Measurements from ENCODE around the gene ACVR1. TPM values are rescaled to one million over a fixed set of nuclear protein-coding genes. Genes with fewer than 3 reads are reported as not detected.

Gene ACVR1
- total RNA-seq, 1 donor from 2014 or later, result 14.3 TPM

DNA sequence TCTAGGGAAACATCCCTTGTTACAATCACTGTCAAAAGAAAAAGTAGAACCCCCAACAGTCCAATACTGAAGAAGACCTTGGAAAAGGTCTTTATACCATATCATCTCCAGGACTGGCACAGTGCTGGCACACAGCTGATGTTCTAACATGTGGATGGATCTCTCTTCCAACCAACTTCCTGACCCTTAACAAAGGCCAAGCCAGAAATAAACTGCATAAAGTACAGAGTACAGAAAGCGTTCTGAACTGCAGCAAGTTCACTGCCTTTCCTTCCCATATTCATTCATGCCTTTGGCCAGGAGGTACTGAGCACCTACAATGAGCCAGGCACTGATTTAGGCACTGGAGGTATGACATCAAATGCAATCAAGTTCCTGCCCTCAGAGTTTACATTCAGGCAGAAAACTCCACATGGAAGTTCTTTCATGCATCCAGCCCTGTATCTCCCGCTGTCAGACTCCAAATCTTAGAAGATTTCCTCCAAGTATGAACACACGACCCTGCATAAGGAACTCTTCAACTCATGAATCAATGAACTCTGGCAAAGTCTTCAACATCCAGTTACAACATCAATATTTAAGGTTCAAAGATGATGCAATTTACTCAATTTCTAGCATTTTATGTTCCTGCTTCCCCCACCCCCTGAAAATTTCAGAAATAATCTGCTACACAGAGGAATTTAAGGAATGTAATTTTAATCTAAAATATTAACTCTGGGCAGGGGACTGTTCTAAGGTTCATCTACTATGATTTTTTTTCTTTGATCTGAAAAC lies 33.8 kb downstream of the ACVR1 start:
- DNase-seq (ENCODE audit: extremely low spot score, unreplicated experiment), result no peak
- Mint-ChIP-seq H3K4me1 (ENCODE audit: unreplicated experiment) (peaks cover 52% of the 10 kb centered on the region), H3K36me3 (peaks cover 10% of the 10 kb centered on the region), H3K27ac (no peak overlapping the region), H3K9me3 (no peaks in the 10 kb centered on the region), H3K4me3 (no peak overlapping the region), H3K27me3 (no peaks in the 10 kb centered on the region)
- TF ChIP-seq, protein P1, sequence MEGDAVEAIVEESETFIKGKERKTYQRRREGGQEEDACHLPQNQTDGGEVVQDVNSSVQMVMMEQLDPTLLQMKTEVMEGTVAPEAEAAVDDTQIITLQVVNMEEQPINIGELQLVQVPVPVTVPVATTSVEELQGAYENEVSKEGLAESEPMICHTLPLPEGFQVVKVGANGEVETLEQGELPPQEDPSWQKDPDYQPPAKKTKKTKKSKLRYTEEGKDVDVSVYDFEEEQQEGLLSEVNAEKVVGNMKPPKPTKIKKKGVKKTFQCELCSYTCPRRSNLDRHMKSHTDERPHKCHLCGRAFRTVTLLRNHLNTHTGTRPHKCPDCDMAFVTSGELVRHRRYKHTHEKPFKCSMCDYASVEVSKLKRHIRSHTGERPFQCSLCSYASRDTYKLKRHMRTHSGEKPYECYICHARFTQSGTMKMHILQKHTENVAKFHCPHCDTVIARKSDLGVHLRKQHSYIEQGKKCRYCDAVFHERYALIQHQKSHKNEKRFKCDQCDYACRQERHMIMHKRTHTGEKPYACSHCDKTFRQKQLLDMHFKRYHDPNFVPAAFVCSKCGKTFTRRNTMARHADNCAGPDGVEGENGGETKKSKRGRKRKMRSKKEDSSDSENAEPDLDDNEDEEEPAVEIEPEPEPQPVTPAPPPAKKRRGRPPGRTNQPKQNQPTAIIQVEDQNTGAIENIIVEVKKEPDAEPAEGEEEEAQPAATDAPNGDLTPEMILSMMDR (conservative IDR thresholded peaks at IDR 0.05), result no peak

DNA sequence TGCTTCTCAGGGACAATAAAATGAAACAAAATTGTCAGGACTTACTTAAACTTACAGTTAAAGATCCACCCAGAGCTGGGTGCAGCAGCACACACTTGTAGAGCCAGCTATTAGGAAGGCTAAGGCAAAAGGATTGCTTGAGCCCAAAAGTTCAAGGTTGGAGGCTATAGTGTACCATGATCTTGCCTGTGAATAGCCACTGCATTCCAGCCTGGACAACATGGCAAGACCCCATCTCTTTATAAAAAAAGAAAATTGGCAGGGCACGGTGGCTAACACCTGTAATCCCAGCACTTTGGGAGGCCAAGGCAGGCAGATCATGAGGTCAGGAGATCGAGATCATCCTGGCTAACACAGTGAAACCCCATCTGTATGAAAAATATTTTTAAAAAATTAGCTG lies 34.6 kb downstream of the ACVR1 start:
- H3K4me3 Mint-ChIP-seq, result no peak overlapping the region
- TF ChIP-seq, protein P1 (conservative IDR thresholded peaks at IDR 0.05), result no peak
- peaks cover 59% of the 10 kb centered on the region for H3K4me1 Mint-ChIP-seq (ENCODE audit: unreplicated experiment)
- no peak overlapping the region for H3K27ac Mint-ChIP-seq
- peaks cover 3% of the 10 kb centered on the region for H3K36me3 Mint-ChIP-seq
- H3K9me3 Mint-ChIP-seq, result no peaks in the 10 kb centered on the region
- no peak for DNase-seq (ENCODE audit: extremely low spot score, unreplicated experiment)
- no peaks in the 10 kb centered on the region for H3K27me3 Mint-ChIP-seq

DNA sequence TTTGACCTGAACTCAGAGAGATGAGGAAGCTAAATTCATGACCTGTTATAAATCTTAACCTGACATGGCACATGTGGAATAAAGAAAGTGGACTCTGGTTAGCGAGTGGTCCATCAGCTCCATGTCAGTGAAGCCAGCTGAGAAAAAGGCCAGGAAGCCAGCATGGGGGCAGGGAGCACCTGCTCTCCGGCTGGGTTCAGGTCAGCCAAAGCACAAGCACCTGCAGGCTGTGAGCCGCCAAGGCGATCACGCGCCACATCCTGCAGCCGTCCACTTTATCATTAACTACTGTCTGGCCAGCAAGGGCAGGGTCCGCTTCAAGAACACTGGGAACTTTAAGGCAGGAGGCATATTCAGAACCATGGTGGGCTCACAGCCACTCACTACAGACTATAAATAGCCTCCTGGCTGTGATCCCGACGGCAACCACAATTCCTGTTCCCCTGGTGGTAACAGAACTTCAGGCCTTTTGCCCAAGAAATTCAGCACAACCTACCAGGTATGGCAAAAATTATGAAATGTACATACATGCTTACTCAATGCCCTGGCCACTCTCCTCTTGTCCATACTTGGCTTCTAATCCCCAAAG lies 35.5 kb downstream of the ACVR1 start:
- peaks cover 58% of the 10 kb centered on the region for H3K4me1 Mint-ChIP-seq (ENCODE audit: unreplicated experiment)
- H3K27ac Mint-ChIP-seq, result peak overlapping the region; percentile 24
- DNase-seq (ENCODE audit: extremely low spot score, unreplicated experiment), result no peak
- H3K36me3 Mint-ChIP-seq, result no peaks in the 10 kb centered on the region
- H3K27me3 Mint-ChIP-seq, result no peaks in the 10 kb centered on the region
- H3K4me3 Mint-ChIP-seq, result no peak overlapping the region
- H3K9me3 Mint-ChIP-seq, result no peaks in the 10 kb centered on the region
- TF ChIP-seq, protein P1 (conservative IDR thresholded peaks at IDR 0.05), result no peak

DNA sequence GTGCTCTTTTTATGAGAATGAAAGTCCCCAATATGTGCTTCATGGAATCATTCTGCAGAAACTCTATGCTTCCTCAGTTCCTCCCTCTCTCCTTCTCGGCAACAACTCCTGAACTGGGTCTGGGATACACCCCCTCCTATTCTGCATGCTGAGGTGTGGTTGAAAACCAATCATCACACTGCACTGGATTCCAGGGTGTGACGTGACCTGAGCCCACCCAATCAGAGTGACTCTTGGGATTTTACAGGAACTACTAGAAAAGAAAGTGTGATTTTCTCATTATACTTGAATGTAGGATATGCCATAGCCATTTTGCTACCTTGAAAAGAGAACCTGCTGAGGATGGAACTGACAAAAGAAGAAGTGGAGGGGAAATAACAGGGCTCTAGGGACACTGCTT lies 36.3 kb downstream of the ACVR1 start:
- H3K4me1 Mint-ChIP-seq (ENCODE audit: unreplicated experiment), result peaks cover 51% of the 10 kb centered on the region
- peak overlapping the region; percentile 54 for H3K4me3 Mint-ChIP-seq
- TF ChIP-seq, protein P1 (conservative IDR thresholded peaks at IDR 0.05), result no peak

DNA sequence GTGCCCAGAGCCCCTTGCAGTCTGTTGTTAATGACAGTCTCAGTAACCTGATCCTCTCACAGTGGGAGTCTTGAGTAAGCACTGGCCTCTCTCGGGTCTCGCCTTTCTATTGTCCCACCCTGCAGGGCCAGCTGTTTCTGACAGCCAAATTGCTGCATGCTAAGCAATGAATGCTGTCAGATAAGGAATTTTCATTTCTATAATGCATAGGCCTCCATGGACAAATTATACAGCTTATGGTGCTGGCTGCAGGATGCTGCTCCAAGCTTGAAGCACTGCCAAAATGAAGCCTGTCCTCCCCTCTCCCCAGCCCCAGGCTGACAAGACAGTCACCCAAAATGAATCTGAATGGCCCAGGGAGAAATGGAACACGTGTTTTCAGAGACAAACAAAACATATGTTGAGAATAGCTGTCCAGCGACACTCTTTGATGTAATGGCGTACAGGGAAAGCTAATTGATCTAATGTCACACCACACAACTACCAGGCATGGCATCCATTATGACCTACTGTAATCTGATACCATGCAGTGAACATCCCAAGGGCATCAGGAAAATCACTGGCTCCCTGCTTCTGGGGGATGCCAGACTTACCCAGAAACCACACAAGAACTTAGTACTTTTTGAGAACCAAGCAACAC lies 36.8 kb downstream of the ACVR1 start:
- DNase-seq (ENCODE audit: extremely low spot score, unreplicated experiment), result peak; percentile 71
- TF ChIP-seq, protein P1 (conservative IDR thresholded peaks at IDR 0.05), result no peak
- H3K27me3 Mint-ChIP-seq, result no peaks in the 10 kb centered on the region
- peaks cover 51% of the 10 kb centered on the region for H3K4me1 Mint-ChIP-seq (ENCODE audit: unreplicated experiment)
- H3K36me3 Mint-ChIP-seq, result no peaks in the 10 kb centered on the region
- H3K9me3 Mint-ChIP-seq, result no peaks in the 10 kb centered on the region
- H3K27ac Mint-ChIP-seq, result peak overlapping the region; percentile 87
- peak overlapping the region; percentile 54 for H3K4me3 Mint-ChIP-seq

More for the DNA sequence above, 36.3 kb downstream of the ACVR1 start:
- Mint-ChIP-seq H3K27me3 (no peaks in the 10 kb centered on the region), H3K9me3 (no peaks in the 10 kb centered on the region), H3K27ac (no peak overlapping the region), H3K36me3 (no peaks in the 10 kb centered on the region)
- DNase-seq (ENCODE audit: extremely low spot score, unreplicated experiment), result no peak

Measured in type B pancreatic cell (in vitro differentiated cells).